ENCODE measurements around the gene DCDC1. TPM values are rescaled to one million over a fixed set of nuclear protein-coding genes. Genes with fewer than 3 reads are reported as not detected.

The DCDC1 gene
- total RNA-seq, 2 donors from 2014 or later, result 0.33 to 1.8 TPM

DNA sequence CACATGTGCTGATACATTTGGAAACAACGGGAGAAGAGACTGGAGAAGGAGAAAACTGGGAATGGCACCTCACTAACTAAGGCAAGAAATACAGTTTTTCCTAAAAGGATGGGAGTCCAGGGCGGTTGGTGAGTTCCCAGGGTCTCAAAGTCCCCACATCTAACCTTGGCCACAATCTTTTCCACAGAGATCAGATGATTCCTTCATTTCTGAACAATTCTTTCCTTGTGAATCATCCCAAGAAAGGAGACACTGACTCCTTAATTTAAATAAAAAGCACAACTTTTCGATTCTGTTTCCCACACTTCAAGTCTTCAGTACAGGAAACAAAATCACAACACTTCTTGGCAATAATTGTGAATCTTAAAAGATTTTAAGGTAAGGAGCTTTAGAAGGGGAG lies 384.7 kb downstream of the DCDC1 start:
- TF ChIP-seq, protein P1, sequence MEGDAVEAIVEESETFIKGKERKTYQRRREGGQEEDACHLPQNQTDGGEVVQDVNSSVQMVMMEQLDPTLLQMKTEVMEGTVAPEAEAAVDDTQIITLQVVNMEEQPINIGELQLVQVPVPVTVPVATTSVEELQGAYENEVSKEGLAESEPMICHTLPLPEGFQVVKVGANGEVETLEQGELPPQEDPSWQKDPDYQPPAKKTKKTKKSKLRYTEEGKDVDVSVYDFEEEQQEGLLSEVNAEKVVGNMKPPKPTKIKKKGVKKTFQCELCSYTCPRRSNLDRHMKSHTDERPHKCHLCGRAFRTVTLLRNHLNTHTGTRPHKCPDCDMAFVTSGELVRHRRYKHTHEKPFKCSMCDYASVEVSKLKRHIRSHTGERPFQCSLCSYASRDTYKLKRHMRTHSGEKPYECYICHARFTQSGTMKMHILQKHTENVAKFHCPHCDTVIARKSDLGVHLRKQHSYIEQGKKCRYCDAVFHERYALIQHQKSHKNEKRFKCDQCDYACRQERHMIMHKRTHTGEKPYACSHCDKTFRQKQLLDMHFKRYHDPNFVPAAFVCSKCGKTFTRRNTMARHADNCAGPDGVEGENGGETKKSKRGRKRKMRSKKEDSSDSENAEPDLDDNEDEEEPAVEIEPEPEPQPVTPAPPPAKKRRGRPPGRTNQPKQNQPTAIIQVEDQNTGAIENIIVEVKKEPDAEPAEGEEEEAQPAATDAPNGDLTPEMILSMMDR (IDR thresholded peaks at IDR 0.05), result no peak
- no peak for TF ChIP-seq POLR2A (IDR thresholded peaks at IDR 0.05)
- Histone ChIP-seq H3K27me3 (no peaks in the 10 kb centered on the region), H3K36me3 (replicated peaks in 1 of 2; ENCODE audit: insufficient read depth in 1 of 2, low read depth in 2 of 2) (no peaks in the 10 kb centered on the region), H3K27ac (no peak overlapping the region), H3K4me1 (no peaks in the 10 kb centered on the region), H3K9me3 (no peaks in the 10 kb centered on the region), H3K4me3 (no peak overlapping the region)
- DNase-seq (no peak), ATAC-seq (no peak)
- intact Hi-C loops (cut with DNase I), result no loop called here
- 58 to 66% methylated on average over 3 of the region's 3 CpGs for WGBS, 2 donors

- TF ChIP-seq, protein P1 (IDR thresholded peaks at IDR 0.05), result no peak
- no peak for TF ChIP-seq POLR2A (IDR thresholded peaks at IDR 0.05)
- WGBS, 2 donors, result 64 to 95% methylated on average over 4 of the region's 4 CpGs
- intact Hi-C loops (cut with DNase I), result no loop called here
- Histone ChIP-seq H3K4me3 (no peak overlapping the region), H3K36me3 (replicated peaks in 1 of 2; ENCODE audit: insufficient read depth in 1 of 2, low read depth in 2 of 2) (no peaks in the 10 kb centered on the region), H3K27me3 (no peaks in the 10 kb centered on the region), H3K4me1 (no peaks in the 10 kb centered on the region), H3K9me3 (no peaks in the 10 kb centered on the region), H3K27ac (no peak overlapping the region)
- DNase-seq (no peak), ATAC-seq (no peak)
These were observed 385.1 kb downstream of the DCDC1 start for GRCh38 chr11:30984442-30984816.

DNA sequence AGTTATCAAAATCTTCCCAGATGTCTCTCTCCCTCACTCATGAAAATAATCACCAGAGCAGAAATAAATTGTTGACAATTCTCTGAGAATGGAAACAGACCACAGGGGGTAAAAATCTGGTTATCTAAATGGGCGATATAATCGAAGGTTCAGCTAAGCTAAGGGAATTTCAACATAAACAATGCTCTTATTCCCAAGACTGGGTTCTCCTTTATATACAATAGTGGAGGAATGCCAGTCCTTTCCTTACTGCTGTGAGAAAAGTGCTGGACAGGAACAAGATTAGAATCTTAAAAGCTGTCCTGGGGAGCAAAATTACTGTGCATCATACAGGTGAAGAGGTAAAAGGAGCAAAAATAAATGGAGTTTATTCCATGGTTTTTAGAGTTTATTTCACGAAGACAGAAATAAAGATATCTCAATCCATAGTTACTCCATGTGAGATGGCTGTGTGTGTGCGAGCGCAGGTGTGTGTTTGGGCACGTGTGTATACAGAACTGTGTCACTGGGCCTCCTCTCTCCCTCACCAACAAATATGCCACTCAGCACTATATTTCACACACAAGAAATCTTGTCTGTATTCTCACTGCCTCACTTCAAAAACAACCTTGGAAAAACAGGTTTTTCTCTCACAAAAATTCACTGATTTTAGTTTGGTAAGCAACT lies 385.6 kb downstream of the DCDC1 start:
- Histone ChIP-seq H3K9me3 (no peaks in the 10 kb centered on the region), H3K4me1 (no peaks in the 10 kb centered on the region), H3K27ac (no peak overlapping the region), H3K36me3 (replicated peaks in 1 of 2; ENCODE audit: insufficient read depth in 1 of 2, low read depth in 2 of 2) (no peaks in the 10 kb centered on the region), H3K27me3 (no peaks in the 10 kb centered on the region), H3K4me3 (no peak overlapping the region)
- WGBS, 2 donors, result 41 to 43% methylated on average over 6 of the region's 6 CpGs
- TF ChIP-seq POLR2A (IDR thresholded peaks at IDR 0.05), result no peak
- TF ChIP-seq, protein P1 (IDR thresholded peaks at IDR 0.05), result no peak
- intact Hi-C loops (cut with DNase I), result no loop called here
- ATAC-seq, result no peak
- DNase-seq, result no peak

- no peaks in the 10 kb centered on the region for H3K9me3 ChIP-seq
- no peak overlapping the region for H3K27ac ChIP-seq
- DNase-seq (no peak), ATAC-seq (no peak)
- no peaks in the 10 kb centered on the region for H3K4me1 ChIP-seq
- TF ChIP-seq POLR2A (IDR thresholded peaks at IDR 0.05), result no peak
- TF ChIP-seq, protein P1 (IDR thresholded peaks at IDR 0.05), result no peak
- H3K27me3 ChIP-seq, result no peaks in the 10 kb centered on the region
- no peaks in the 10 kb centered on the region for H3K36me3 ChIP-seq (replicated peaks in 1 of 2; ENCODE audit: insufficient read depth in 1 of 2, low read depth in 2 of 2)
- intact Hi-C loops (cut with DNase I), result no loop called here
- no peak overlapping the region for H3K4me3 ChIP-seq
- WGBS, 2 donors, result 89 to 90% methylated on average over 2 of the region's 2 CpGs
These were observed 386.4 kb downstream of the DCDC1 start for GRCh38 chr11:30983143-30983542.

GRCh38 chr11:30967579-30967978 lies 402.0 kb downstream of the DCDC1 start:
- Histone ChIP-seq H3K4me3 (no peak overlapping the region), H3K36me3 (replicated peaks in 1 of 2; ENCODE audit: insufficient read depth in 1 of 2, low read depth in 2 of 2) (no peaks in the 10 kb centered on the region), H3K4me1 (no peaks in the 10 kb centered on the region), H3K27ac (no peak overlapping the region), H3K9me3 (no peaks in the 10 kb centered on the region), H3K27me3 (no peaks in the 10 kb centered on the region)
- TF ChIP-seq, protein P1 (IDR thresholded peaks at IDR 0.05), result no peak
- TF ChIP-seq POLR2A (IDR thresholded peaks at IDR 0.05), result no peak
- DNase-seq (no peak), ATAC-seq (no peak)
- intact Hi-C loops (cut with DNase I), result no loop called here
